Measurements from ENCODE around the gene DOK6.

The DOK6 gene

GRCh38 chr18:69444221-69444620 is 43.5 kb downstream of the DOK6 start:
- DNase-seq = no peak

GRCh38 chr18:69447886-69448285 is 47.2 kb downstream of the DOK6 start:
- DNase-seq = no peak

GRCh38 chr18:69455125-69455524 is 54.4 kb downstream of the DOK6 start:
- no peak for DNase-seq

GRCh38 chr18:69469444-69469919 is 68.8 kb downstream of the DOK6 start:
- DNase-seq = no peak

GRCh38 chr18:69480460-69480859 is 79.8 kb downstream of the DOK6 start:
- no peak for DNase-seq

- no peak for DNase-seq
Observed at GRCh38 chr18:69483574-69483973, 82.9 kb downstream of the DOK6 start.

GRCh38 chr18:69484699-69485396 is 84.2 kb downstream of the DOK6 start:
- no peak for DNase-seq

GRCh38 chr18:69487488-69488394 is 87.1 kb downstream of the DOK6 start:
- DNase-seq = no peak

- no peak for DNase-seq
Observed at GRCh38 chr18:69490072-69490471, 89.4 kb downstream of the DOK6 start.

GRCh38 chr18:69490813-69491212 is 90.1 kb downstream of the DOK6 start:
- DNase-seq = no peak

- no peak for DNase-seq
Observed at GRCh38 chr18:69491576-69491975, 90.9 kb downstream of the DOK6 start.

- DNase-seq = no peak
Observed at GRCh38 chr18:69492861-69493260, 92.2 kb downstream of the DOK6 start.

GRCh38 chr18:69494841-69495240 is 94.2 kb downstream of the DOK6 start:
- no peak for DNase-seq

- DNase-seq = no peak
Observed at GRCh38 chr18:69495338-69495737, 94.7 kb downstream of the DOK6 start.

GRCh38 chr18:69495841-69496533 is 95.3 kb downstream of the DOK6 start:
- DNase-seq = no peak

- no peak for DNase-seq
Observed at GRCh38 chr18:69518989-69519388, 118.3 kb downstream of the DOK6 start.

- no peak for DNase-seq
Observed at GRCh38 chr18:69523582-69523981, 122.9 kb downstream of the DOK6 start.

GRCh38 chr18:69528435-69528834 is 127.7 kb downstream of the DOK6 start:
- no peak for DNase-seq

- no peak for DNase-seq
Observed at GRCh38 chr18:69529151-69529550, 128.5 kb downstream of the DOK6 start.

- no peak for DNase-seq
Observed at GRCh38 chr18:69531973-69532372, 131.3 kb downstream of the DOK6 start.

- no peak for DNase-seq
Observed at GRCh38 chr18:69537183-69537582, 136.5 kb downstream of the DOK6 start.

GRCh38 chr18:69538849-69539248 is 138.2 kb downstream of the DOK6 start:
- no peak for DNase-seq

GRCh38 chr18:69539404-69539803 is 138.7 kb downstream of the DOK6 start:
- DNase-seq = no peak

All from left hindlimb (tissue), 1 donor.